ENCODE measurements around the gene TIAM2.

TIAM2 gene

GRCh38 chr6:155297669-155298068 lies 302.6 kb downstream of the TIAM2 start:
- no peak for DNase-seq (ENCODE audit: low spot score)

GRCh38 chr6:155301867-155302266 lies 306.8 kb downstream of the TIAM2 start:
- no peak for DNase-seq (ENCODE audit: low spot score)

- DNase-seq (ENCODE audit: low spot score): no peak
Measured at GRCh38 chr6:155303361-155303870, 308.3 kb downstream of the TIAM2 start.

GRCh38 chr6:155306958-155307357 lies 311.8 kb downstream of the TIAM2 start:
- no peak for DNase-seq (ENCODE audit: low spot score)

Data from cerebellar cortex (tissue), 1 donor.